HepG2 (cell line): ENCODE results near the gene OSBPL1A. TPM values are rescaled to one million over a fixed set of nuclear protein-coding genes. Genes with fewer than 3 reads are reported as not detected.

ENCODE experiments used
- FOSL1 ChIP-seq: sonication (generic); formaldehyde crosslinking; IDR thresholded peaks from 2 replicates; pipeline ENCODE4 v1.9.0; 2021; ENCODE audit warnings: missing genetic modification reagents, borderline replicate concordance
- ZNF749 ChIP-seq: sonication (generic); formaldehyde crosslinking; IDR thresholded peaks from 2 replicates; pipeline ENCODE4 v1.8.0; 2022; ENCODE audit warnings: mild to moderate bottlenecking, missing genetic modification reagents, moderate library complexity, borderline replicate concordance
- polyA plus RNA-seq, 8 experiments: library from polyadenylated mRNA; depleted of rRNA in 3 of 8; stranded (reverse) in 7 of 8; unstranded in 1 of 8; fragments of >200 nt; fragmentation: Illumina TruSeq in 4 of 8; extraction: Trizol in 4 of 8; gene quantifications; 2 replicates each; pipeline versions ENCODE4 v1.2.1 to v1.2.3, GENCODE V29; 2011 to 2016; ENCODE audit warnings: low read depth in 4 of 8, missing spikeins in 1 of 8, mixed read lengths in 1 of 8; ENCODE audit not compliant: insufficient read depth in 1 of 8
- total RNA-seq, 5 experiments: library from RNA; depleted of rRNA; stranded (reverse); fragments of >200 nt; fragmentation: Illumina TruSeq; extraction: Trizol; gene quantifications; 2 replicates each; pipeline ENCODE4 v1.2.3, GENCODE V29; 2016; ENCODE audit warnings: low read depth in 1 of 5
- TF ChIP-seq, protein P1 (sequence below): sonication (generic); formaldehyde crosslinking; IDR thresholded peaks from 2 replicates; pipeline ENCODE4 v1.4.0; 2020; ENCODE audit warnings: mild to moderate bottlenecking, missing genetic modification reagents, borderline replicate concordance
- TF ChIP-seq, protein P2 (sequence below): sonication (generic); formaldehyde crosslinking; IDR thresholded peaks from 2 replicates; pipeline ENCODE4 v1.4.0; 2020; ENCODE audit warnings: mild to moderate bottlenecking, missing genetic modification reagents
- TF ChIP-seq, protein P3 (sequence below), 2 experiments: sonication (generic) in 1 of 2; formaldehyde crosslinking in 1 of 2; IDR thresholded peaks; 2 replicates each; pipeline versions ENCODE4 v1.4.0 to v1.6.1; 2018 to 2020; ENCODE audit warnings: missing genetic modification reagents in 2 of 2, borderline replicate concordance in 1 of 2, low read depth in 1 of 2, mild to moderate bottlenecking in 1 of 2, missing biosample characterization in 1 of 2

OSBPL1A gene
- total and polyA plus RNA-seq, 2 of the 13 experiments (the other 11 are each of a cell fraction or from before 2014, with no cell fraction given), result 0.02 TPM; not detected in 1

DNA sequence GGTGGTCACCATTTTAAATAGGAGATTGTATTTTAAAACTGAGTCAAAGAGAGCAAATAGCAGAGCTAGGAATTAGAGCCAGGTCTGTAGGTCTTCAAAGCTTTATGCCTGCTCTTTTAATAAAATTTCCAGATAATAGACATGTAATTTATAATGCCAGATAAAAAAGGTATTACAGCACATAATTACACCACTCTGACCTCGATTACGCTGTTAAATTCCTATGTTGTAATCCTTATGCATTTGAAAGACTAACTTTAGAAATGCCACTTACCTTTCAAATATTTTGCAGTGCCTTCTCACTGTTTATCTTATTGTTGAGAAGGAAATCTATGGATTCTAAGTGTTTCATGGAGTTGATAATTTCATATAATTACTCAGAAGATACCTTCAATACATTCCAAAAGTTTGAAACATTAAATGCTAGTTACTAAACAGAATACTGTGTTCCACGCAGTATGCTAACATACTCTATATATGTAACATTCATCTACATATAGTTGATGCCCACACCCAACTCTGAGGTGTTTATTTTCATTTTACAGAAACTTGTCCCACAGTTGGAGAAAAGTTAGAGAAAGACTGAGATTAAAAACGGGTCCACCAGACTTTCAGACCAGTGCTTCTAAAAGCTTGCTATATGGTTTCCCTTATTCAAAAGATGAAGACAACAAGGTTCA lies 120.0 kb downstream of the OSBPL1A start (continued):
- TF ChIP-seq, protein P1, sequence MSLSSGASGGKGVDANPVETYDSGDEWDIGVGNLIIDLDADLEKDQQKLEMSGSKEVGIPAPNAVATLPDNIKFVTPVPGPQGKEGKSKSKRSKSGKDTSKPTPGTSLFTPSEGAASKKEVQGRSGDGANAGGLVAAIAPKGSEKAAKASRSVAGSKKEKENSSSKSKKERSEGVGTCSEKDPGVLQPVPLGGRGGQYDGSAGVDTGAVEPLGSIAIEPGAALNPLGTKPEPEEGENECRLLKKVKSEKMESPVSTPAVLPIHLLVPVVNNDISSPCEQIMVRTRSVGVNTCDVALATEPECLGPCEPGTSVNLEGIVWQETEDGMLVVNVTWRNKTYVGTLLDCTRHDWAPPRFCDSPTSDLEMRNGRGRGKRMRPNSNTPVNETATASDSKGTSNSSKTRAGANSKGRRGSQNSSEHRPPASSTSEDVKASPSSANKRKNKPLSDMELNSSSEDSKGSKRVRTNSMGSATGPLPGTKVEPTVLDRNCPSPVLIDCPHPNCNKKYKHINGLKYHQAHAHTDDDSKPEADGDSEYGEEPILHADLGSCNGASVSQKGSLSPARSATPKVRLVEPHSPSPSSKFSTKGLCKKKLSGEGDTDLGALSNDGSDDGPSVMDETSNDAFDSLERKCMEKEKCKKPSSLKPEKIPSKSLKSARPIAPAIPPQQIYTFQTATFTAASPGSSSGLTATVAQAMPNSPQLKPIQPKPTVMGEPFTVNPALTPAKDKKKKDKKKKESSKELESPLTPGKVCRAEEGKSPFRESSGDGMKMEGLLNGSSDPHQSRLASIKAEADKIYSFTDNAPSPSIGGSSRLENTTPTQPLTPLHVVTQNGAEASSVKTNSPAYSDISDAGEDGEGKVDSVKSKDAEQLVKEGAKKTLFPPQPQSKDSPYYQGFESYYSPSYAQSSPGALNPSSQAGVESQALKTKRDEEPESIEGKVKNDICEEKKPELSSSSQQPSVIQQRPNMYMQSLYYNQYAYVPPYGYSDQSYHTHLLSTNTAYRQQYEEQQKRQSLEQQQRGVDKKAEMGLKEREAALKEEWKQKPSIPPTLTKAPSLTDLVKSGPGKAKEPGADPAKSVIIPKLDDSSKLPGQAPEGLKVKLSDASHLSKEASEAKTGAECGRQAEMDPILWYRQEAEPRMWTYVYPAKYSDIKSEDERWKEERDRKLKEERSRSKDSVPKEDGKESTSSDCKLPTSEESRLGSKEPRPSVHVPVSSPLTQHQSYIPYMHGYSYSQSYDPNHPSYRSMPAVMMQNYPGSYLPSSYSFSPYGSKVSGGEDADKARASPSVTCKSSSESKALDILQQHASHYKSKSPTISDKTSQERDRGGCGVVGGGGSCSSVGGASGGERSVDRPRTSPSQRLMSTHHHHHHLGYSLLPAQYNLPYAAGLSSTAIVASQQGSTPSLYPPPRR, result no peak
- TF ChIP-seq FOSL1 (CRISPR knock-in tag) (no peak), ZNF749 (CRISPR knock-in tag) (no peak)
- TF ChIP-seq, protein P2, sequence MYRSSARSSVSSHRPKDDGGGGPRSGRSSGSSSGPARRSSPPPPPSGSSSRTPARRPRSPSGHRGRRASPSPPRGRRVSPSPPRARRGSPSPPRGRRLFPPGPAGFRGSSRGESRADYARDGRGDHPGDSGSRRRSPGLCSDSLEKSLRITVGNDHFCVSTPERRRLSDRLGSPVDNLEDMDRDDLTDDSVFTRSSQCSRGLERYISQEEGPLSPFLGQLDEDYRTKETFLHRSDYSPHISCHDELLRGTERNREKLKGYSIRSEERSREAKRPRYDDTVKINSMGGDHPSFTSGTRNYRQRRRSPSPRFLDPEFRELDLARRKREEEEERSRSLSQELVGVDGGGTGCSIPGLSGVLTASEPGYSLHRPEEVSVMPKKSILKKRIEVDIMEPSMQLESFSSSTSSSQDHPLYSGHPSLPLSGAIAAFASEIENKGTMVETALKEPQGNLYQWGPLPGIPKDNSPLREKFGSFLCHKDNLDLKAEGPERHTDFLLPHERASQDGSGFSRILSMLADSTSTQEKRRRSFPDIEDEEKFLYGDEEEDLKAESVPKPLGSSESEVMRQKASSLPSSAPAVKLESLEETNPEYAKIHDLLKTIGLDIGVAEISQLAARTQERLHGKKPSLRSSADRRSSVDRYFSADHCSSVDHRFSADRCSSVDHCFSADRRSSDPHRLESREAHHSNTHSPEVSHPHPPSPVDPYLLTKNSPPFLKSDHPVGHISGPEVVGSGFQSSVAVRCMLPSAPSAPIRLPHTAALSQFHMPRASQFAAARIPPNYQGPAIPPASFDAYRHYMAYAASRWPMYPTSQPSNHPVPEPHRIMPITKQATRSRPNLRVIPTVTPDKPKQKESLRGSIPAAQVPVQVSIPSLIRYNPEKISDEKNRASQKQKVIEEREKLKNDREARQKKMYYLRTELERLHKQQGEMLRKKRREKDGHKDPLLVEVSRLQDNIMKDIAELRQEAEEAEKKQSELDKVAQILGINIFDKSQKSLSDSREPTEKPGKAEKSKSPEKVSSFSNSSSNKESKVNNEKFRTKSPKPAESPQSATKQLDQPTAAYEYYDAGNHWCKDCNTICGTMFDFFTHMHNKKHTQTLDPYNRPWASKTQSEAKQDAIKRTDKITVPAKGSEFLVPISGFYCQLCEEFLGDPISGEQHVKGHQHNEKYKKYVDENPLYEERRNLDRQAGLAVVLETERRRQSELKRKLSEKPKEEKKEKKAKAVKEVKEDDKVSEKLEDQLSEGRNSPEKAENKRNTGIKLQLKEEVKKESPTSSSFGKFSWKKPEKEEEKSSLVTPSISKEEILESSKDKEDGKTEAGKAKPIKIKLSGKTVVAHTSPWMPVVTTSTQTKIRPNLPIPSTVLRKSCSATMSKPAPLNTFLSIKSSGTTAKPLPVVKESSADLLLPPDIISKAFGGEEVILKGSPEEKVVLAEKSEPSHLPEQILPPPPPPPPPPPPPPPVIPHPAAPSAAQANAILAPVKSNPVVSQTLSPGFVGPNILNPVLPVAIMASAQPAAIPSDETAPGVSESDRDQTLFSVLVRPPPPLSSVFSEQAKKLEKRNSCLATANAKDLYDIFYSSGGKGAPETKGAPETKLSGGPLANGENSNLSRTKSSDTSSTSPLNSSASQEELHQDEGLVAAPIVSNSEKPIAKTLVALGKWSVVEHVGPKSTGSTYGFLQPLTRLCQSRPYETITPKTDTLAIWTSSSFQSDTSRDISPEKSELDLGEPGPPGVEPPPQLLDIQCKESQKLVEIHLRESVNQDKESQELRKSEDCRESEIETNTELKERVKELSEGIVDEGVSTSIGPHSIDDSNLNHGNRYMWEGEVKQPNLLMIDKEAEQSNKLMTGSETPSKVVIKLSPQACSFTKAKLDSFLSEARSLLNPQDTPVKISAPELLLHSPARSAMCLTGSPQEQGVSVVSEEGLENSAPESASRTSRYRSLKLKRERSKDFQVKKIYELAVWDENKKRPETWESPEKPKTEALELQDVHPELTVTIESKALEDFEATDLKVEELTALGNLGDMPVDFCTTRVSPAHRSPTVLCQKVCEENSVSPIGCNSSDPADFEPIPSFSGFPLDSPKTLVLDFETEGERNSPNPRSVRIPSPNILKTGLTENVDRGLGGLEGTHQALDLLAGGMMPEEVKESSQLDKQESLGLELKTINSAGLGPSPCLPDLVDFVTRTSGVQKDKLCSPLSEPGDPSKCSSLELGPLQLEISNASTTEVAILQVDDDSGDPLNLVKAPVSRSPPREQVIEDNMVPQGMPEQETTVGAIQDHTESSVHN, result no peak
- TF ChIP-seq, protein P3, sequence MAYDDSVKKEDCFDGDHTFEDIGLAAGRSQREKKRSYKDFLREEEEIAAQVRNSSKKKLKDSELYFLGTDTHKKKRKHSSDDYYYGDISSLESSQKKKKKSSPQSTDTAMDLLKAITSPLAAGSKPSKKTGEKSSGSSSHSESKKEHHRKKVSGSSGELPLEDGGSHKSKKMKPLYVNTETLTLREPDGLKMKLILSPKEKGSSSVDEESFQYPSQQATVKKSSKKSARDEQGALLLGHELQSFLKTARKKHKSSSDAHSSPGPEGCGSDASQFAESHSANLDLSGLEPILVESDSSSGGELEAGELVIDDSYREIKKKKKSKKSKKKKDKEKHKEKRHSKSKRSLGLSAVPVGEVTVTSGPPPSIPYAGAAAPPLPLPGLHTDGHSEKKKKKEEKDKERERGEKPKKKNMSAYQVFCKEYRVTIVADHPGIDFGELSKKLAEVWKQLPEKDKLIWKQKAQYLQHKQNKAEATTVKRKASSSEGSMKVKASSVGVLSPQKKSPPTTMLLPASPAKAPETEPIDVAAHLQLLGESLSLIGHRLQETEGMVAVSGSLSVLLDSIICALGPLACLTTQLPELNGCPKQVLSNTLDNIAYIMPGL (CRISPR knock-in tag; IDR thresholded peaks at IDR 0.05; ENCODE audit: borderline replicate concordance in 1 of 2, low read depth in 1 of 2), result no peak
